Activated CD4-positive, alpha-beta T cell treated with anti-CD3 and anti-CD28 coated beads, Interleukin-2, amount 50 U/mL, for 24 hours (primary cell): ENCODE measurements around the gene ADAMTSL1.

Experiments
- DNase-seq, 2 donors: peaks; one replicate each; pipeline ENCODE4 v3.0.0-alpha.2; 2020; ENCODE audit warnings: low read depth in 1 of 2, low spot score in 1 of 2

ADAMTSL1 gene

GRCh38 chr9:18723366-18723765, 249.4 kb downstream of the ADAMTSL1 start:
- DNase-seq, result no peak

- DNase-seq, result no peak
Measured at GRCh38 chr9:18726546-18726945, 252.6 kb downstream of the ADAMTSL1 start.

GRCh38 chr9:18727904-18728303, 254.0 kb downstream of the ADAMTSL1 start:
- no peak for DNase-seq

GRCh38 chr9:18728642-18729041, 254.7 kb downstream of the ADAMTSL1 start:
- DNase-seq, result no peak

- DNase-seq, result no peak
Measured at GRCh38 chr9:18730241-18730640, 256.3 kb downstream of the ADAMTSL1 start.

GRCh38 chr9:18739127-18739526, 265.2 kb downstream of the ADAMTSL1 start:
- DNase-seq, result no peak

GRCh38 chr9:18739641-18740318, 265.8 kb downstream of the ADAMTSL1 start:
- DNase-seq, result no peak

GRCh38 chr9:18741359-18741758, 267.4 kb downstream of the ADAMTSL1 start:
- DNase-seq, result no peak

- no peak for DNase-seq
Measured at GRCh38 chr9:18741945-18742344, 268.0 kb downstream of the ADAMTSL1 start.

- no peak for DNase-seq
Measured at GRCh38 chr9:18743421-18743820, 269.5 kb downstream of the ADAMTSL1 start.

GRCh38 chr9:18743971-18744370, 270.0 kb downstream of the ADAMTSL1 start:
- DNase-seq, result no peak

GRCh38 chr9:18745710-18746109, 271.8 kb downstream of the ADAMTSL1 start:
- DNase-seq, result no peak

- no peak for DNase-seq
Measured at GRCh38 chr9:18746631-18747030, 272.7 kb downstream of the ADAMTSL1 start.

GRCh38 chr9:18747595-18747994, 273.6 kb downstream of the ADAMTSL1 start:
- DNase-seq, result no peak

- DNase-seq, result no peak
Measured at GRCh38 chr9:18748251-18748701, 274.3 kb downstream of the ADAMTSL1 start.

- DNase-seq, result no peak
Measured at GRCh38 chr9:18749711-18750110, 275.8 kb downstream of the ADAMTSL1 start.

GRCh38 chr9:18753904-18754303, 280.0 kb downstream of the ADAMTSL1 start:
- DNase-seq, result no peak

- DNase-seq, result no peak
Measured at GRCh38 chr9:18754537-18754936, 280.6 kb downstream of the ADAMTSL1 start.

- DNase-seq, result no peak
Measured at GRCh38 chr9:18755263-18755662, 281.3 kb downstream of the ADAMTSL1 start.

- DNase-seq, result no peak
Measured at GRCh38 chr9:18756712-18757125, 282.8 kb downstream of the ADAMTSL1 start.

GRCh38 chr9:18759827-18760226, 285.9 kb downstream of the ADAMTSL1 start:
- no peak for DNase-seq

- no peak for DNase-seq
Measured at GRCh38 chr9:18761742-18762300, 287.9 kb downstream of the ADAMTSL1 start.

- DNase-seq, result no peak
Measured at GRCh38 chr9:18766989-18767550, 293.1 kb downstream of the ADAMTSL1 start.
